Fibroblast of lung (primary cell): ENCODE data around the gene BBX.

Experiments used
- CTCF ChIP-seq, 2 donors: IDR thresholded peaks in 1 of 2; conservative IDR thresholded peaks in 1 of 2; 1 replicate in 1 of 2; 2 replicates in 1 of 2; pipeline ENCODE4 v1.5.1; 2011 to 2012; ENCODE audit warnings: low read length in 2 of 2, control low read depth in 1 of 2, inconsistent platforms in 1 of 2, low read depth in 1 of 2, mild to moderate bottlenecking in 1 of 2
- EZH2 ChIP-seq: IDR thresholded peaks from 2 replicates; pipeline ENCODE4 v1.5.1; 2012; ENCODE audit warnings: low read length, control low read depth, mild to moderate bottlenecking; ENCODE audit errors: missing control alignments

DNA sequence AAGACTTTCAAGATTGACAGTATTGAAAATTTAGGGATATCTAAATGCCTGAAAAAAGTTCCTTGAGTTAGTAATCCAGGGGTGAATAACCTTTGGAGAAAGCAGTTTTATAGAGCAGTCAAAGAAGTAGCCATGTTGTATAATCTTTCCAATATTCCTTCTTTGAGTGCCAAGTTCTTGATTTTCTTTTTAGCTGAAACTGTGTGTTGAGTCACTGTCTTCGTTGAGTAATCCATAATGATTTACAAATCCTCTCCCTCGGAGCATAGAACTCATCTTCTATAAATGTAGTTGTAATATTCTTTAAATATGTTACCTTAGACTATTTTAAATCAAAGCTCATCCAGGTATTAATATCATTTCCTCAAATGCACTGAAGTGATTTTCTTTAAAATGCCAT, 135.2 kb downstream of the BBX start:
- no peak for TF ChIP-seq CTCF (conservative IDR thresholded peaks at IDR 0.05 in 1 of 2, IDR thresholded peaks at IDR 0.05 in 1 of 2; ENCODE audit: low read depth in 1 of 2, low read length in 2 of 2)
- TF ChIP-seq EZH2: no peak
